ENCODE results near the gene CHAF1A.

CHAF1A gene

DNA sequence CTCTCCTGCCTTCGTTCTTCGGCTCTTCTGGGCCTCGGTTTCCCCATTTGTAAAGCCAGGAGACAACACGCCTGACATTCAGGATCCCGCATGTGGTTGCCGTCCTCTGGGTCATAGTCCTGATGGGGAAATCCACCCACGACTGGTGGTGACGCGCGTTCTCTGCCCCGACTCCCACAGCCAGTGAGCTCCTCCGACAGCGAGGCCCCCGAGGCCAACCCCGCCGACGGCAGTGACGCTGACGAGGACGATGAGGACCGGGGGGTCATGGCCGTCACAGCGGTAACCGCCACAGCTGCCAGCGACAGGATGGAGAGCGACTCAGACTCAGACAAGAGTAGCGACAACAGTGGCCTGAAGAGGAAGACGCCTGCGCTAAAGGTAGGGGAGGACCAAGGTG lies 86.1 kb downstream of the CHAF1A start:
- H3K4me3 ChIP-seq (ENCODE audit: low read depth, low read length) = no peak overlapping the region
- no peak overlapping the region for H3K27ac ChIP-seq (ENCODE audit: low read depth, low read length)
- H3K4me1 ChIP-seq (ENCODE audit: control insufficient read depth, insufficient read depth, low read length) = no peaks in the 10 kb centered on the region
- H3K9ac ChIP-seq (ENCODE audit: low read depth, low read length) = no peak overlapping the region
- peaks cover 67% of the 10 kb centered on the region for H3K36me3 ChIP-seq (ENCODE audit: control insufficient read depth, insufficient read depth, low read length)
- H3K9me3 ChIP-seq (ENCODE audit: control insufficient read depth, insufficient read depth, low read length) = no peaks in the 10 kb centered on the region
- H3K27me3 ChIP-seq (ENCODE audit: control insufficient read depth, insufficient read depth, low read length) = no peaks in the 10 kb centered on the region

DNA sequence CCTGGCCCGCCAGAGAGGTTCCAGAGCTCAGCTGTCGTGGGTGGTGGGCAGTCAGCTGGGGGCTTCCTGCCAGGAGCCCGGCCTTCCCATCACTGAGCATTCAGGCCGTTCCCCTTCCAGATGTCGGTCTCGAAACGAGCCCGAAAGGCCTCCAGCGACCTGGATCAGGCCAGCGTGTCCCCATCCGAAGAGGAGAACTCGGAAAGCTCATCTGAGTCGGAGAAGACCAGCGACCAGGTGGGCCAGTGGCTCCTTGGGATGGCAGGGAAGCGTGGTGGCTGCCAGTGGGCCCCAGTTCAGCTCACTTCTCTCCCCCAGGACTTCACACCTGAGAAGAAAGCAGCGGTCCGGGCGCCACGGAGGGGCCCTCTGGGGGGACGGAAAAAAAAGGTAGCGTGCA lies 89.0 kb downstream of the CHAF1A start:
- Histone ChIP-seq H3K9ac (ENCODE audit: low read depth, low read length) (no peak overlapping the region), H3K36me3 (ENCODE audit: control insufficient read depth, insufficient read depth, low read length) (peaks cover 81% of the 10 kb centered on the region), H3K27ac (ENCODE audit: low read depth, low read length) (no peak overlapping the region), H3K9me3 (ENCODE audit: control insufficient read depth, insufficient read depth, low read length) (no peaks in the 10 kb centered on the region), H3K4me3 (ENCODE audit: low read depth, low read length) (no peak overlapping the region), H3K4me1 (ENCODE audit: control insufficient read depth, insufficient read depth, low read length) (no peaks in the 10 kb centered on the region), H3K27me3 (ENCODE audit: control insufficient read depth, insufficient read depth, low read length) (no peaks in the 10 kb centered on the region)

DNA sequence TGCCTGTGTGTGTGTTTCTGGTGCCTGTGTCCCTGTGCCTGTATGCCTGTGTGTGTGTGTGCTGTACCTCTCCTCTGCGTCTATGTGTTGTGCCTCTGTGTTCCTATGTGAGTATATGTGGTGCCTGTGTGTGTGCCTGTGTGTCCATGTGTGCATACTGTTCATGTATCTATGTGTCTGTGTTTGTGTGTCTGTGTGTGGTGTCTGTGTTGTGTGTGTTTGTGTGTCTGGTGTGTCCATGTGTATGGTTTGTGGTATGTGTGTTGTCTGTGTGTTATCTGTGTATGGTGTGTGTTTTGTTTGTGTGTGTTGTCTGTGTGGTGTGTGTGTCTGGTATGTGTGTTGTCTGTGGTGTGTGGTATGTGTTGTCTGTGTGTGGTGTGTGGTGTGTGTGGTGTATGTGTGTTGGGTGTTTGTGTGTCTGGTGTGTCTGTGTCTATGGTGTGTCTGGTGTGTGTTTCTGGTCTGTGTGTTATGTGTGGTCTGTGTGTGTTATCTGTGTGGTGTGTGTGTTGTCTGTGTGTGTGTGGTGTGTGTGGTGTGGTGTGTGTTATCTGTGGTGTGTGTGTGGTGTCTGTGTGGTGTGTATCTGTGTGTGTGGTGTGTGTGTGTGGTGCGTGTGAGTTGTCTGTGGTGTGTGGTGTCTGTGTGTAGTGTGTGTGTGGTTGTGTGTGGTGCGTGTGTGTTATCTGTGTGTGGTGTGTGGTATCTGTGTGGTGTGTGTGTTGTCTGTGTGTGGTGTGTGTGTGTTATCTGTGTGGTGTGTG lies 90.1 kb downstream of the CHAF1A start:
- Histone ChIP-seq H3K9me3 (ENCODE audit: control insufficient read depth, insufficient read depth, low read length) (no peaks in the 10 kb centered on the region), H3K4me3 (ENCODE audit: low read depth, low read length) (no peak overlapping the region), H3K27me3 (ENCODE audit: control insufficient read depth, insufficient read depth, low read length) (no peaks in the 10 kb centered on the region), H3K27ac (ENCODE audit: low read depth, low read length) (no peak overlapping the region), H3K36me3 (ENCODE audit: control insufficient read depth, insufficient read depth, low read length) (peaks cover 81% of the 10 kb centered on the region), H3K9ac (ENCODE audit: low read depth, low read length) (no peak overlapping the region), H3K4me1 (ENCODE audit: control insufficient read depth, insufficient read depth, low read length) (no peaks in the 10 kb centered on the region)
